ENCODE data around the gene SIGLEC12. TPM values are rescaled to one million over a fixed set of nuclear protein-coding genes. Genes with fewer than 3 reads are reported as not detected.
A peak's percentile ranks its signal among the peaks of the same experiment; 100 is the strongest.

The SIGLEC12 gene
- polyA plus RNA-seq, 2 of the 4 experiments (the other 2 are of a cell fraction), result not detected

GRCh38 chr19:51461723-51462161 lies 39.9 kb downstream of the SIGLEC12 start:
- Histone ChIP-seq H3K4me3 (no peak overlapping the region), H3K9me3 (no peaks in the 10 kb centered on the region; the same call in 2 of the 3 replicates), H3K27ac (no peak overlapping the region), H3K4me1 (no peaks in the 10 kb centered on the region), H3K4me2 (no peak overlapping the region)
- ChIA-PET CTCF (interaction anchor here (0.7 to 3.1 kb wide), 5 partner anchors 10 to 316 kb away, joined by 3 to 8 read pairs (median 4); no protein-coding TSS in a partner anchor), POLR2A (no interaction called here)
- no peak for ATAC-seq
- WGBS (ENCODE audit: missing lambda C conversion rate), result 46% methylated on average over 8 of the region's 8 CpGs
- TF ChIP-seq PHF8 (IDR thresholded peaks at IDR 0.05; ENCODE audit: borderline replicate concordance, low read depth) (no peak), HMGXB4 (CRISPR knock-in tag; IDR thresholded peaks at IDR 0.05; ENCODE audit: borderline replicate concordance) (no peak), ESRRA (IDR thresholded peaks at IDR 0.05; ENCODE audit: borderline replicate concordance, low read length) (no peak), HOXA7 (CRISPR knock-in tag; IDR thresholded peaks at IDR 0.05) (no peak), JUNB (IDR thresholded peaks at IDR 0.05) (no peak), RNF2 (IDR thresholded peaks at IDR 0.05; ENCODE audit: borderline replicate concordance, low read depth) (no peak)
- DNase-seq (ENCODE audit: low read depth in 1 of 2, low spot score in 1 of 2), result no peak
- FAIRE-seq, result no peak

- Histone ChIP-seq H3K4me1 (no peaks in the 10 kb centered on the region), H3K9me3 (no peaks in the 10 kb centered on the region; the same call in 2 of the 3 replicates), H3K4me3 (0 out of 3 replicates have a peak overlapping the region, but pooled peaks have one; percentile 6), H3K4me2 (no peak overlapping the region), H3K27ac (no peak overlapping the region)
- 29% methylated on average over 13 of the region's 13 CpGs for WGBS (ENCODE audit: missing lambda C conversion rate)
- CTCF ChIA-PET, result interaction anchor here (0.9 to 3.1 kb wide), 5 partner anchors 9 to 364 kb away, joined by 3 to 8 read pairs (median 3); no protein-coding TSS in a partner anchor
- DNase-seq (ENCODE audit: low read depth in 1 of 2, low spot score in 1 of 2) (peak in 1 of 2 experiments; percentile 33), FAIRE-seq (no peak), ATAC-seq (peak; percentile 43 to 72; a peak in 3 of 6 replicates)
- POLR2A ChIA-PET, result no interaction called here
- TF ChIP-seq FOSB (CRISPR knock-in tag; IDR thresholded peaks at IDR 0.05) (no peak), ATOH8 (CRISPR knock-in tag; IDR thresholded peaks at IDR 0.05; ENCODE audit: low read depth) (no peak), POLR2A (IDR thresholded peaks at IDR 0.05; ENCODE audit: low read length) (0 out of 2 replicates have a peak, but pooled peaks have one; percentile 14), HES2 (IDR thresholded peaks at IDR 0.05) (no peak)
Observed at GRCh38 chr19:51460164-51460992, 41.2 kb downstream of the SIGLEC12 start.

- no peak overlapping the region for H3K27ac ChIP-seq
- TF ChIP-seq HOXA7 (CRISPR knock-in tag; IDR thresholded peaks at IDR 0.05), result no peak
- no peak for TF ChIP-seq HEYL (CRISPR knock-in tag; IDR thresholded peaks at IDR 0.05)
- no peak for TF ChIP-seq KDM1A (IDR thresholded peaks at IDR 0.05; ENCODE audit: low read depth)
- TF ChIP-seq NR3C1 (IDR thresholded peaks at IDR 0.05), result no peak
- TF ChIP-seq HOXB5 (CRISPR knock-in tag; IDR thresholded peaks at IDR 0.05), result no peak
- TF ChIP-seq EHMT2 (IDR thresholded peaks at IDR 0.05; ENCODE audit: low read depth), result no peak
- no peak for TF ChIP-seq CHD2 (IDR thresholded peaks at IDR 0.05; ENCODE audit: low read length, partially characterized antibody)
- no peak for TF ChIP-seq CHD4 (IDR thresholded peaks at IDR 0.05; ENCODE audit: borderline replicate concordance)
- no peak for TF ChIP-seq CBX8 (IDR thresholded peaks at IDR 0.05)
- TF ChIP-seq NPAS2 (CRISPR knock-in tag; IDR thresholded peaks at IDR 0.05; ENCODE audit: borderline replicate concordance), result no peak
- TF ChIP-seq POLR2A (IDR thresholded peaks at IDR 0.05; ENCODE audit: low read length), result no peak
- TF ChIP-seq BHLHE40 (IDR thresholded peaks at IDR 0.05; ENCODE audit: low read depth, low read length), result no peak
- no peak for TF ChIP-seq GATA3 (IDR thresholded peaks at IDR 0.05; ENCODE audit: borderline replicate concordance)
- TF ChIP-seq ZC3H11A (IDR thresholded peaks at IDR 0.05), result no peak
- TF ChIP-seq JUN (IDR thresholded peaks at IDR 0.05), result no peak
- no peak for TF ChIP-seq RFX5 (IDR thresholded peaks at IDR 0.05)
- DNase-seq (ENCODE audit: low read depth in 1 of 2, low spot score in 1 of 2), result no peak
- no peaks in the 10 kb centered on the region; the same call in 2 of the 3 replicates for H3K9me3 ChIP-seq
- POLR2A ChIA-PET, result no interaction called here
- no peak for ATAC-seq
- H3K4me1 ChIP-seq, result no peaks in the 10 kb centered on the region
- no peak for FAIRE-seq
- CTCF ChIA-PET, result interaction anchor here (1.3 to 3.1 kb wide), 2 partner anchors 14 to 319 kb away, joined by 3 to 8 read pairs; no protein-coding TSS in a partner anchor
- H3K4me3 ChIP-seq, result no peak overlapping the region
- H3K4me2 ChIP-seq, result no peak overlapping the region
- 24% methylated on average over 13 of the region's 14 CpGs for WGBS (ENCODE audit: missing lambda C conversion rate)
Observed at GRCh38 chr19:51458899-51459505, 42.6 kb downstream of the SIGLEC12 start.
